Ovary (tissue), 9 donors: ENCODE measurements around the gene VPS8. TPM values are rescaled to one million over a fixed set of nuclear protein-coding genes. Genes with fewer than 3 reads are reported as not detected.

Source experiments
- DNase-seq, 5 donors: peaks; one replicate each; pipeline ENCODE4 v3.0.0-alpha.2; 2019 to 2020
- H3K27ac ChIP-seq, 2 donors: fragments of 200-600 bp; one replicate each; pipeline versions ENCODE4 v1.5.1 to v1.8.0; 2019 to 2022
- H3K27me3 ChIP-seq: fragments of 200-600 bp; one replicate; pipeline ENCODE4 v1.8.0; 2022
- H3K36me3 ChIP-seq: fragments of 200-600 bp; sonication (generic); one replicate; pipeline ENCODE4 v1.5.1; 2019
- H3K4me1 ChIP-seq: one replicate; pipeline ENCODE4 v1.8.1; 2013; ENCODE audit warnings: mild to moderate bottlenecking, moderate library complexity; ENCODE audit not compliant: insufficient read depth
- H3K4me3 ChIP-seq: fragments of 200-600 bp; sonication (generic); one replicate; pipeline ENCODE4 v1.5.1; 2017
- H3K9me3 ChIP-seq, 2 donors: fragments of 200-600 bp in 1 of 2; sonication (generic) in 1 of 2; one replicate each; pipeline versions ENCODE4 v1.5.1 to v1.8.1; 2013 to 2019; ENCODE audit warnings: mild to moderate bottlenecking in 1 of 2, moderate library complexity in 1 of 2
- CTCF ChIP-seq, 3 donors: fragments of 450-650 bp in 2 of 3; fragments of 200-600 bp in 1 of 3; IDR thresholded peaks; one replicate each; pipeline versions ENCODE4 v1.5.1 to v1.8.0; 2016 to 2022; ENCODE audit warnings: antibody characterized with exemption in 3 of 3, mild to moderate bottlenecking in 1 of 3
- EP300 ChIP-seq: sonication (generic); formaldehyde crosslinking; IDR thresholded peaks from one replicate; pipeline ENCODE4 v1.6.1; 2017; ENCODE audit warnings: antibody characterized with exemption
- POLR2A ChIP-seq: fragments of 450-650 bp; IDR thresholded peaks from one replicate; pipeline ENCODE4 v1.6.1; 2017; ENCODE audit warnings: antibody characterized with exemption, mild to moderate bottlenecking, moderate library complexity
- WGBS, 3 donors: extraction: QIAGEN DNeasy Blood & Tissue Kit in 1 of 3; methylation state at CpG; one replicate each; pipeline versions ENCODE4 v1.1.5 to v1.1.7; 2013 to 2017; 5-methylcytosine and 5-hydroxymethylcytosine counted together
- intact Hi-C, 4 donors: fragments of 100-400 bp; cut with DNase I; formaldehyde crosslinking; loops; one replicate each; pipeline versions ENCODE4 v1.11.0 to v1.15.1; 2022 to 2023
- polyA plus RNA-seq, 2 donors: library from polyadenylated mRNA; stranded (reverse); fragments of 200-250 nt in 1 of 2; fragments of 350-450 nt in 1 of 2; fragmentation: Illumina TruSeq in 1 of 2; extraction: RNeasy Lipid Tissue Mini Kit (QIAGEN cat#74804) in 1 of 2; gene quantifications; one replicate each; pipeline ENCODE4 v1.2.3, GENCODE V29; 2013 to 2014
- total RNA-seq, 7 donors: library from RNA; depleted of rRNA in 2 of 7; stranded (reverse); fragments of >200 nt in 2 of 7; fragmentation: NEBNext Ultra II Directional in 3 of 7; extraction: Animal tissue kit (Norgen Biotek cat#: 25700) in 3 of 7; gene quantifications; one replicate each; pipeline versions ENCODE4 v1.1.0 to v1.2.4, GENCODE V29; 2016 to 2023
- donor health status: DM: no; HTN: no; CAD: no; lungs with moderate emphysema.
- donor health status: DM: no; HTN: no; CAD: no.
- donor health status: Bipolar disorder and iron deficiency.
- donor health status: DM: yes; HTN: yes; CAD: no.
- donor health status: DM: no; HTN: no; CAD: no.
- donor health status: DM: yes; HTN: yes; CAD: no.

The VPS8 gene
- total and polyA plus RNA-seq, 9 donors = 15.0 to 58.8 (median 42.7) TPM

- Histone ChIP-seq H3K4me3 (no peak overlapping the region), H3K36me3 (no peaks in the 10 kb centered on the region), H3K27ac (no peak overlapping the region), H3K27me3 (no peaks in the 10 kb centered on the region), H3K9me3 (no peaks in the 10 kb centered on the region), H3K4me1 (no peaks in the 10 kb centered on the region)
- intact Hi-C loops = no loop called here
- TF ChIP-seq EP300 (no peak), CTCF (IDR thresholded peaks at IDR 0.05) (no peak), POLR2A (no peak)
- WGBS, 3 donors = 94 to 100% (median 100%) methylated on average over 1 of the region's 1 CpG
- no peak for DNase-seq
Measured at GRCh38 chr3:185037801-185038200, 225.8 kb downstream of the VPS8 start.

GRCh38 chr3:185040425-185040824 is 228.5 kb downstream of the VPS8 start:
- H3K27me3 ChIP-seq = no peaks in the 10 kb centered on the region
- H3K9me3 ChIP-seq = no peaks in the 10 kb centered on the region
- 96 to 100% (median 98%) methylated on average over 1 of the region's 1 CpG for WGBS, 3 donors
- H3K27ac ChIP-seq = no peak overlapping the region
- H3K4me1 ChIP-seq = no peaks in the 10 kb centered on the region
- intact Hi-C loops = no loop called here
- no peaks in the 10 kb centered on the region for H3K36me3 ChIP-seq
- DNase-seq = no peak
- no peak overlapping the region for H3K4me3 ChIP-seq
- no peak for TF ChIP-seq EP300
- TF ChIP-seq CTCF (IDR thresholded peaks at IDR 0.05) = no peak
- no peak for TF ChIP-seq POLR2A

- no peaks in the 10 kb centered on the region for H3K36me3 ChIP-seq
- no peak overlapping the region for H3K27ac ChIP-seq
- intact Hi-C loops = no loop called here
- no peaks in the 10 kb centered on the region for H3K9me3 ChIP-seq
- H3K4me1 ChIP-seq = no peaks in the 10 kb centered on the region
- WGBS, 3 donors = 94 to 95% (median 95%) methylated on average over 4 of the region's 4 CpGs
- TF ChIP-seq CTCF (IDR thresholded peaks at IDR 0.05) (no peak), EP300 (no peak), POLR2A (no peak)
- no peak overlapping the region for H3K4me3 ChIP-seq
- no peaks in the 10 kb centered on the region for H3K27me3 ChIP-seq
- no peak for DNase-seq
Measured at GRCh38 chr3:185041540-185041939, 229.6 kb downstream of the VPS8 start.

- no peaks in the 10 kb centered on the region for H3K27me3 ChIP-seq
- H3K4me1 ChIP-seq = no peaks in the 10 kb centered on the region
- no peaks in the 10 kb centered on the region for H3K36me3 ChIP-seq
- WGBS, 3 donors = 60 to 76% (median 73%) methylated on average over 7 of the region's 7 CpGs
- no peaks in the 10 kb centered on the region for H3K9me3 ChIP-seq
- no peak for TF ChIP-seq POLR2A
- TF ChIP-seq CTCF (IDR thresholded peaks at IDR 0.05) = no peak
- no peak for TF ChIP-seq EP300
- H3K27ac ChIP-seq = no peak overlapping the region
- DNase-seq = no peak
- intact Hi-C loops = no loop called here
- H3K4me3 ChIP-seq = no peak overlapping the region
Measured at GRCh38 chr3:185042312-185043050, 230.5 kb downstream of the VPS8 start.
